Uterus (tissue), 4 donors: ENCODE data around the gene TK2. TPM values are rescaled to one million over a fixed set of nuclear protein-coding genes. Genes with fewer than 3 reads are reported as not detected.

ENCODE experiments used
- DNase-seq, 2 donors: peaks; one replicate each; pipeline ENCODE4 v3.0.0-alpha.2; 2019 to 2020
- H3K27ac ChIP-seq, 2 donors: fragments of 200-600 bp; sonication (generic); 1 replicate in 1 of 2; 2 replicates in 1 of 2; pipeline ENCODE4 v1.5.1; 2016 to 2018
- H3K27me3 ChIP-seq, 2 donors: fragments of 200-600 bp; sonication (generic); one replicate each; pipeline ENCODE4 v1.5.1; 2018 to 2019; ENCODE audit warnings: control low read depth in 1 of 2
- H3K36me3 ChIP-seq, 2 donors: fragments of 200-600 bp; sonication (generic); one replicate each; pipeline ENCODE4 v1.5.1; 2019; ENCODE audit warnings: control low read depth in 1 of 2
- H3K4me1 ChIP-seq, 2 donors: fragments of 200-600 bp; sonication (generic); one replicate each; pipeline ENCODE4 v1.5.1; 2018 to 2019; ENCODE audit warnings: control low read depth in 1 of 2
- H3K4me3 ChIP-seq, 2 donors: fragments of 200-600 bp; sonication (generic); 1 replicate in 1 of 2; 2 replicates in 1 of 2; pipeline ENCODE4 v1.5.1; 2018 to 2019; ENCODE audit warnings: mild to moderate bottlenecking in 1 of 2
- H3K9me3 ChIP-seq, 2 donors: fragments of 200-600 bp; sonication (generic); one replicate each; pipeline ENCODE4 v1.5.1; 2019; ENCODE audit warnings: control low read depth in 1 of 2
- CTCF ChIP-seq, 4 experiments: fragments of 200-600 bp in 2 of 4; fragments of 450-650 bp in 2 of 4; sonication (generic) in 2 of 4; IDR thresholded peaks; one replicate each; pipeline ENCODE4 v1.5.1; 2016 to 2019; ENCODE audit warnings: antibody characterized with exemption in 4 of 4, mild to moderate bottlenecking in 2 of 4, moderate library complexity in 1 of 4
- POLR2A ChIP-seq, 2 donors: fragments of 450-650 bp; IDR thresholded peaks; one replicate each; pipeline ENCODE4 v1.6.1; 2016; ENCODE audit warnings: antibody characterized with exemption in 2 of 2, mild to moderate bottlenecking in 1 of 2, moderate library complexity in 1 of 2
- intact Hi-C: fragments of 100-400 bp; cut with DNase I; formaldehyde crosslinking; loops from one replicate; pipeline ENCODE4 v1.15.1; 2023; ENCODE audit warnings: low total_unique reads
- total RNA-seq, 4 donors: library from RNA; depleted of rRNA in 3 of 4; stranded (reverse); fragments of >200 nt in 3 of 4; gene quantifications; one replicate each; pipeline versions ENCODE4 v1.1.0 to v1.2.4, GENCODE V29; 2014 to 2023
- donor health status: DM: yes; HTN: yes; CAD: no.

The TK2 gene
- total RNA-seq, 4 donors from 2014 or later = 13.6 to 52.6 (median 39.2) TPM

DNA sequence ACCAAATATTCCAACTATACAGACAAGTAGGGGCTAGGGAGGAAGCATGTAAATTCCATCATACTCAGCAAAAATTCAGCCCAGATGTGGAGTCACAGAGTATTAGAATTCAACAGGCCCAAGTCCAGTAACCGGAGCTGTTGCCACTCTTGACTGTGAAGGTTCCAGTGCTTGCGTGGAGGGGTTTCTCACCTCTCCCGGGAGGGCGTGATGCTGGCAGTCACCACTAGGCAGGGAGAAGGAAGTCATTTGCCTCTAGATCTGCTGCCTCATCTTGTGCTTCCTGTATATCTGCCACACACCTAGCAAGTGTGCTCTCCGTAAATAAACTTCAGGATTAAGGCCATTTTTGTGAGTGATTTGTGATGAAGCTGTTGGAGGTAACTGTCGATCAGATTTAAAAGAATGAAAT lies 1.4 kb upstream of the TK2 start:
- TF ChIP-seq CTCF (IDR thresholded peaks at IDR 0.05) (peak in 1 of 4 experiments; percentile 1), POLR2A (IDR thresholded peaks at IDR 0.05) (no peak)
- intact Hi-C loops = no loop called here
- no peaks in the 10 kb centered on the region for H3K4me1 ChIP-seq
- no peaks in the 10 kb centered on the region for H3K36me3 ChIP-seq
- peak overlapping the region; percentile 96 to 99 for H3K27ac ChIP-seq
- no peaks in the 10 kb centered on the region for H3K27me3 ChIP-seq
- no peaks in the 10 kb centered on the region for H3K9me3 ChIP-seq
- no peak overlapping the region for H3K4me3 ChIP-seq
- no peak for DNase-seq

GRCh38 chr16:66548868-66549267 lies 1.1 kb downstream of the TK2 start:
- peak overlapping the region; percentile 99 for H3K27ac ChIP-seq
- no peaks in the 10 kb centered on the region for H3K36me3 ChIP-seq
- H3K4me3 ChIP-seq = peak overlapping the region; percentile 73 to 80
- TF ChIP-seq POLR2A (IDR thresholded peaks at IDR 0.05) (no peak), CTCF (IDR thresholded peaks at IDR 0.05) (no peak)
- no peaks in the 10 kb centered on the region for H3K27me3 ChIP-seq
- no peak for DNase-seq
- no peaks in the 10 kb centered on the region for H3K4me1 ChIP-seq
- intact Hi-C loops = no loop called here
- no peaks in the 10 kb centered on the region for H3K9me3 ChIP-seq

- H3K9me3 ChIP-seq = no peaks in the 10 kb centered on the region
- TF ChIP-seq POLR2A (IDR thresholded peaks at IDR 0.05) = no peak
- no peak for TF ChIP-seq CTCF (IDR thresholded peaks at IDR 0.05)
- no peaks in the 10 kb centered on the region for H3K27me3 ChIP-seq
- no peak overlapping the region for H3K4me3 ChIP-seq
- no peak for DNase-seq
- H3K27ac ChIP-seq = peak overlapping the region; percentile 99
- H3K36me3 ChIP-seq = no peaks in the 10 kb centered on the region
- intact Hi-C loops = no loop called here
- H3K4me1 ChIP-seq = no peaks in the 10 kb centered on the region
Measured at GRCh38 chr16:66548068-66548467, 1.9 kb downstream of the TK2 start.

DNA sequence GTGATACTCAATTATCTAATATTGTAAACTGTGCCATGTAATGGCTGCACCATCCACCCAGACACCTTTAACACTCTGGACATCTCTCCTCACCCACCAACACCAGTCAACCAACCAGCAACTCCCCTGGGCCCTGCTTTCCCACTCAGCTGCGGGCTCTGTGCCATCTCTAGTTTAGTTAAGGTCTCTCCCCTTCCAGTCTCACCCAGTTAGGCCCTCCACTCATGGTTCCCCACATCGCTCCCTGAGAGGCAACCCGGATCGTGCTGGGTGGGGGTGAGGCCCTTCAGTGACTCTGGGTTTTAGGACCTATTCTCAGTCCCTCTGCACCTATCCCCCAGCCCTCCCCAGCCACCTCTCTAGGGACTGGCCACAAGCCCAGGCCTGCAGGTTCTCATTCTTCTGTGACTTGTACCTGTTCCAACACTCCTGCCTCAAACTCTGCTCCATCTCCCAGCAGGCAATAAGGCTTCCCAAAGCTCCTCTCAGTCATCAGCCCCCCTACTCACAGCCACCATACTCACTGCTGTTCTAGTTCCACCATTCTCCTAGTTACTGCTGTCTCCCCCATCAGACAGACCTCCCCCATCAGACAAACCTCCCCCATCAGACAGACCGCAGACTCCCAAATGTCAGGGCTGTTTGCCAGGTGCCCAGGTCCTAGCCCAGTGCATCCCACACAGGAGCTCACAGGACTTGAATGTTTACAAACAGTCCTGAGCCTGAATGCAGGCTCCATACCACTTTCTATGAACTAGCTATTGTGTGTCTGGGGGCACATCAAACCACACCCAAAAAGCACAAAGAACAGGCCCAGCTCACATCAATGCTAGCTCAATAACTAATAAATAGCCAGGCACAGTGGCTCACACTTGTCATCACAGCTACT lies 2.6 kb downstream of the TK2 start:
- intact Hi-C loops = no loop called here
- no peaks in the 10 kb centered on the region for H3K4me1 ChIP-seq
- DNase-seq = no peak
- H3K4me3 ChIP-seq = no peak overlapping the region
- TF ChIP-seq POLR2A (IDR thresholded peaks at IDR 0.05) = no peak
- no peak for TF ChIP-seq CTCF (IDR thresholded peaks at IDR 0.05)
- no peaks in the 10 kb centered on the region for H3K9me3 ChIP-seq
- peak overlapping the region in 1 of 2 donors; percentile 99 for H3K27ac ChIP-seq
- no peaks in the 10 kb centered on the region for H3K27me3 ChIP-seq
- H3K36me3 ChIP-seq = no peaks in the 10 kb centered on the region

DNA sequence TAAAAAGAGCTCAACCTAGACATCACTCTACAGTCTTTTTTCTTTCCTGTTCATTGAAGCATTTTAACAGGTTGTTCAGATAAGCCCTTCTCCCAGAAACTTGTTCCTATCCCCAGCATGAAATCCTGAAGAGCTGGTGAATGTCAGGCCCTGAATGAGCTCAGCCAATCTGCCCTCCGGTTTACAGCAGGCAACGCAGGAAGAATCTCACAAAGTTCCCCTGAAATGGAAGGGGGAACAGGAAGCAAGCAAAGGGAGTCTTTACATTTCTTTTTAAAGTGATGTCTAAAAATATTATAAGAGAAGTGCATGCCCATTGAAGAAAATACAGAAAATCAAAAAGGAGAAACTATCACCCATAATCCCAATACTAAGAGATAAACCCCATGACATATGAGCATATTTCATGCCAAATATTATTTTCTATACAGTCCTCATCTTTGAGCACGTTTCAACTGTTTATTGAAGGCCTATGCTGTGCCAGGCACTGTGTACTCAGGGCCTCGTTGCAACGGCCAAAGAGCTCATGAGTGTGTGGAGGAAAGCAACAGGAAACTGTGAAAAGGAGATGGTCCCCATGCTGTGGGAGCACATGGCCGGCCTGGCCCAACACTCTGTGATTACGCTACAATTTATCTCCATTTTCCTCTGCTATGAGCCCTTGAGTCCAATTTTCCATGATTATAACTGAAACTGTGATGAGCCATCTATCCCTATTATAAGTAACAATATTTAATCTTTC lies 5.7 kb downstream of the TK2 start:
- H3K36me3 ChIP-seq = no peaks in the 10 kb centered on the region
- H3K4me1 ChIP-seq = no peaks in the 10 kb centered on the region
- no peaks in the 10 kb centered on the region for H3K9me3 ChIP-seq
- no peak for DNase-seq
- H3K27ac ChIP-seq = no peak overlapping the region
- H3K4me3 ChIP-seq = no peak overlapping the region
- TF ChIP-seq CTCF (IDR thresholded peaks at IDR 0.05) = no peak
- TF ChIP-seq POLR2A (IDR thresholded peaks at IDR 0.05) = no peak
- no peaks in the 10 kb centered on the region for H3K27me3 ChIP-seq
- intact Hi-C loops = no loop called here
